GM19099 (cell line): ENCODE results near the gene NFIL3.

Experiments
- POLR2A ChIP-seq: IDR thresholded peaks from 3 replicates; pipeline ENCODE4 v1.6.1; 2011; ENCODE audit warnings: low read depth; ENCODE audit not compliant: insufficient read length; ENCODE audit errors: extremely low read depth

NFIL3 gene

DNA sequence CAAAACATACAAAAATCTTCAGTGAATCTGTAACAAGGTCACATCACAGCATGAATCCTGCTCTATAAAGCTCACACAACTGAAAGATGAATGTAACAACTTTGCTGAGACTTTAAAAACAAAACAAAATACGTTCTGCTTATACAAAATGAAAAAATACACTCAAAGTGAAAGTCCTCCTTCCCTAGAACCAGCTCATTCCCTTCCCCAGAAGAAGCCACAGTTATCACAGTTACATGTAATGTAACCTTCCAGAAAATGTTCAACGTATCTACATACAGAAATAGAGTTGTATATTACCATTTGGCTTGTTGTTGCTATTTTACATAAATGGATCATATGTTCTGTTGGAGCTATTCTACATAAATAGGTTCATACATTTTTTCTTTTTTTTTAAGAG is 64.5 kb downstream of the NFIL3 start:
- no peak for TF ChIP-seq POLR2A
